ENCODE measurements around the gene FOXD4L5.
"Not testable (repeated sequence)": the region's sequence is repeated elsewhere in the genome, so short reads cannot be mapped to it uniquely, and the experiment has no call there.

The FOXD4L5 gene

GRCh38 chr9:65285109-65285508, at the start of gene FOXD4L5:
TSS of gene FOXD4L5 (minus strand) at chr9:65285209. CDS start at chr9:65284377, 832 bp downstream.
- DNase-seq (ENCODE audit: extremely low read depth, low read depth); H3K4me3 ChIP-seq (replicated peaks; ENCODE audit: low read depth, low read length): not testable (repeated sequence)

- DNase-seq (ENCODE audit: extremely low read depth, low read depth); H3K4me3 ChIP-seq (replicated peaks; ENCODE audit: low read depth, low read length): not testable (repeated sequence)
Observed at GRCh38 chr9:65283943-65284342, 1.1 kb downstream of the FOXD4L5 start.

DNA sequence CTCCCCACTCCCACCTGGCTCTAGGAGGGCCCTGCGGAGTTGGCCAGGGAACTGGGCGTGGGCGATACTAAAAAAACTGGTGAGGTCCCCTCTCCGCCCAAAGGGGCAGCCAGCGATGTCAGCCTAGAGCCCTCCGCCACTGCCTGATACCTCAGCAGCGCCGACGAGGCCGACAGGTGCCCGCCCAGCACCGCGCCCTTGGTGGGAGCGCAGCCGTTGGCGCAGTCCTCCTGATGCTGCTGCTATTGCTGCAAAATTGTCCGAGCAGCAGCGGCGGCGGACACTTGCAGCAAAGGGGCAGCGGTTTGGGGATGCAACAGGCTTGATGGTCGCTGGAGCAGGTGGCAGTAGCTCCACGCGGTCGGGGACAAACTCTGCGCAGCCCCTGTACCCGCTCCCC, 2.0 kb downstream of the FOXD4L5 start:
- not testable (repeated sequence) for H3K4me3 ChIP-seq (replicated peaks; ENCODE audit: low read depth, low read length); DNase-seq (ENCODE audit: extremely low read depth, low read depth)
